ENCODE results near the gene TMEM9. TPM values are rescaled to one million over a fixed set of nuclear protein-coding genes. Genes with fewer than 3 reads are reported as not detected.
A peak's percentile ranks its signal among the peaks of the same experiment; 100 is the strongest.

The TMEM9 gene
- total RNA-seq, 2 experiments from 2014 or later: 15.7 to 16.5 TPM

DNA sequence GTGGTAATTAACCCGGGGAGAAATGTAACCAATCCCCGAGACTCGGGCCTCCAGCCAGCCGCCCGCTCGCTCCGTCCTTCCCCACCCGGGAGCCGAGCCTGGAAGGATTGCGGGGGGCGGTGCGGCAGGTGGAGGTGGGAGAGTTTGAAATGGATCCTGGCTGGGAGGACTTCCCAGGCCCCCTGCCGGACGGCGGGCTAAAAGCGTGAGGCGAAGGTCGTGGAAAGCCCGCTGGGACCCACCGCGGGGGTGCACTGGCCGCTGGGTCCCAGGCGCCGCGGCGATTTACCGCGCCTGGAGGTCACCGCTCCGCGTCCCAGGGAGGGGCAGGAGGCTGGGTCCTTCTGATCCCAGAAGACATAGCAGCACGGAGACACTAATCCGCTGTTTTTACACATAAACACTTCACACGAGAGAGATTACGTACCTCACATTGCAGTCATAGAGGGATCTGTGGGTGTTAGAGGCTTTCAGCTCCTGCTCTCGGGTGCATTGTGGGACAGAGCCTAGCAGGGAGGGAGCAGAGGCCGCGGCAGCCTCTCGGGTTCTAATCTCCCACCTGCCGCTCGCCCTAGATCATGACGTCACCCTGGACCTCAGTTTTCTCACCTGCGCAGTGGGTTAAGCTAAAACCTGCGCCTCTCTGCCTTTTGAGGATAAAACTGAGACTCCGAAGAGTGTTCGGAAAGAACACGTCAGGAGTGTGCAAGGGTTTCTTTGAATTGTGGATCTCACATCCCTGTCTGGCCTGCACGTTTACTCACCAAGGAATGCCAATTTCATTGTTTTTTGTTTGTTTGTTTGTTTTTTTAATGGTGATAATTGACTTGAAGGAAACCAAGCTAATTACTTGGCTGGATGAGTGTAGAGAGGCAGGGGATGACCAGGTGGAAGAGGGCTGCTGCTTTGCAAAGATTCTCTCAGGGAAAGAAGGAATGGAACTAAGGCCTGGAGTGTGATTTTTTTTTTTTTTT, 17.1 kb upstream of the TMEM9 start:
- Mint-ChIP-seq H3K4me3 (peak overlapping the region; percentile 96), H3K36me3 (ENCODE audit: low read depth) (no peaks in the 10 kb centered on the region), H3K4me1 (ENCODE audit: low read depth) (peaks cover 23% of the 10 kb centered on the region), H3K27me3 (peaks cover 21% of the 10 kb centered on the region), H3K9me3 (no peaks in the 10 kb centered on the region), H3K27ac (peak overlapping the region; percentile 87)
- ATAC-seq (ENCODE audit: poor library complexity): peak; percentile 53
- peaks cover 15% of the 10 kb centered on the region for H3K4me1 ChIP-seq (ENCODE audit: insufficient read depth, low read length)
- no peak overlapping the region for H3K27ac ChIP-seq (ENCODE audit: low read depth in 1 of 2, low read length in 2 of 2)
- peaks cover 0 to 7% of the 10 kb centered on the region in 2 experiments for H3K27me3 ChIP-seq (ENCODE audit: control insufficient read depth in 1 of 2, insufficient read depth in 2 of 2, low read length in 2 of 2)
- peak in 12 of 14 experiments; percentile 2 to 71 (median 22) for DNase-seq
- H3K9me3 ChIP-seq (ENCODE audit: control insufficient read depth in 1 of 2, insufficient read depth in 1 of 2, low read length in 2 of 2): no peaks in the 10 kb centered on the region
- ChIA-PET CTCF (interaction anchor here (0.8 to 2.4 kb wide), 5 partner anchors 12 to 150 kb away, joined by 3 to 6 read pairs (median 3); partner anchors contain the start of gene TMEM9), POLR2A (interaction anchor here (0.7 to 3.5 kb wide), 2 partner anchors 17 to 57 kb away, joined by 3 to 12 read pairs; partner anchors contain the start of gene TMEM9)
- no peaks in the 10 kb centered on the region for H3K36me3 ChIP-seq (ENCODE audit: insufficient read depth, low read length)
- TF ChIP-seq, protein P1, sequence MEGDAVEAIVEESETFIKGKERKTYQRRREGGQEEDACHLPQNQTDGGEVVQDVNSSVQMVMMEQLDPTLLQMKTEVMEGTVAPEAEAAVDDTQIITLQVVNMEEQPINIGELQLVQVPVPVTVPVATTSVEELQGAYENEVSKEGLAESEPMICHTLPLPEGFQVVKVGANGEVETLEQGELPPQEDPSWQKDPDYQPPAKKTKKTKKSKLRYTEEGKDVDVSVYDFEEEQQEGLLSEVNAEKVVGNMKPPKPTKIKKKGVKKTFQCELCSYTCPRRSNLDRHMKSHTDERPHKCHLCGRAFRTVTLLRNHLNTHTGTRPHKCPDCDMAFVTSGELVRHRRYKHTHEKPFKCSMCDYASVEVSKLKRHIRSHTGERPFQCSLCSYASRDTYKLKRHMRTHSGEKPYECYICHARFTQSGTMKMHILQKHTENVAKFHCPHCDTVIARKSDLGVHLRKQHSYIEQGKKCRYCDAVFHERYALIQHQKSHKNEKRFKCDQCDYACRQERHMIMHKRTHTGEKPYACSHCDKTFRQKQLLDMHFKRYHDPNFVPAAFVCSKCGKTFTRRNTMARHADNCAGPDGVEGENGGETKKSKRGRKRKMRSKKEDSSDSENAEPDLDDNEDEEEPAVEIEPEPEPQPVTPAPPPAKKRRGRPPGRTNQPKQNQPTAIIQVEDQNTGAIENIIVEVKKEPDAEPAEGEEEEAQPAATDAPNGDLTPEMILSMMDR (IDR thresholded peaks at IDR 0.05): peak; percentile 66
- intact Hi-C loops (cut with DNase I, micrococcal nuclease): no loop called here
- peak overlapping the region; percentile 61 for H3K4me3 ChIP-seq (ENCODE audit: low read length)

DNA sequence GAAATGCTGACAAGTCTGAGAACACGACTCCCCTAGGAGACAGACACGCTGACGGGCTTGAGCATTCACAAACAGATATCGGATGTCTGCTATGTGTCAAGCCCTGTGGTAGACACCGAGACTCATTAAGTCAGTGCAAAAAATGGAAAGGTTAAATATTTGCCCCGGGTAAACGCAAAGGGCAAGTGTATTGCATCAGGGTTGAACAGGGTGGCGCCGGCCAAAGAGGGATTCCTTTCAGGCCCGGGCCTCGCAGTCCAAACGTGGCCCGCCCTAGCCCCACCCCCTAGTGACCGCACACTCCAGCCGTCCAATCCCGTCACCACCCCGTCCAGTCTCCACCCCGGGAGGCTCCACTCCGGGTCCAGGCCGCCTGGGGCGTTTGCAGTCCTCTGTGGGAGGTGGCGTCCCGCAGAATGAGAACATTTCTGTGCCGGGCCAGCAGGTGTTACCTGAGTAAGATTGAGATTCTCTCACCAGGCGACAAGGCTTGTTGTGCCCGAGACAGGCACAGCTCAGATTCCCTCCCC, 16.3 kb upstream of the TMEM9 start:
- Mint-ChIP-seq H3K4me1 (ENCODE audit: low read depth) (peaks cover 23% of the 10 kb centered on the region), H3K27me3 (peaks cover 21% of the 10 kb centered on the region), H3K36me3 (ENCODE audit: low read depth) (no peaks in the 10 kb centered on the region), H3K9me3 (no peaks in the 10 kb centered on the region), H3K27ac (peak overlapping the region; percentile 87), H3K4me3 (peak overlapping the region; percentile 96)
- TF ChIP-seq, protein P1 (IDR thresholded peaks at IDR 0.05): no peak
- intact Hi-C loops (cut with DNase I, micrococcal nuclease): no loop called here
- Histone ChIP-seq H3K36me3 (ENCODE audit: insufficient read depth, low read length) (no peaks in the 10 kb centered on the region), H3K27me3 (ENCODE audit: control insufficient read depth in 1 of 2, insufficient read depth in 2 of 2, low read length in 2 of 2) (peaks cover 0 to 3% of the 10 kb centered on the region in 2 experiments), H3K27ac (ENCODE audit: low read depth in 1 of 2, low read length in 2 of 2) (no peak overlapping the region), H3K4me3 (ENCODE audit: low read length) (peak overlapping the region; percentile 61), H3K9me3 (ENCODE audit: control insufficient read depth in 1 of 2, insufficient read depth in 1 of 2, low read length in 2 of 2) (no peaks in the 10 kb centered on the region), H3K4me1 (ENCODE audit: insufficient read depth, low read length) (peaks cover 15% of the 10 kb centered on the region)
- POLR2A ChIA-PET: interaction anchor here (0.7 to 3.5 kb wide), 2 partner anchors 17 to 56 kb away, joined by 3 to 12 read pairs; partner anchors contain the start of gene TMEM9
- CTCF ChIA-PET: interaction anchor here (1.0 to 2.4 kb wide), 4 partner anchors 12 to 53 kb away, joined by 3 to 6 read pairs (median 4); partner anchors contain the start of gene TMEM9
- peak; percentile 84 for ATAC-seq (ENCODE audit: poor library complexity)
- DNase-seq: peak; percentile 43 to 89 (median 54)

DNA sequence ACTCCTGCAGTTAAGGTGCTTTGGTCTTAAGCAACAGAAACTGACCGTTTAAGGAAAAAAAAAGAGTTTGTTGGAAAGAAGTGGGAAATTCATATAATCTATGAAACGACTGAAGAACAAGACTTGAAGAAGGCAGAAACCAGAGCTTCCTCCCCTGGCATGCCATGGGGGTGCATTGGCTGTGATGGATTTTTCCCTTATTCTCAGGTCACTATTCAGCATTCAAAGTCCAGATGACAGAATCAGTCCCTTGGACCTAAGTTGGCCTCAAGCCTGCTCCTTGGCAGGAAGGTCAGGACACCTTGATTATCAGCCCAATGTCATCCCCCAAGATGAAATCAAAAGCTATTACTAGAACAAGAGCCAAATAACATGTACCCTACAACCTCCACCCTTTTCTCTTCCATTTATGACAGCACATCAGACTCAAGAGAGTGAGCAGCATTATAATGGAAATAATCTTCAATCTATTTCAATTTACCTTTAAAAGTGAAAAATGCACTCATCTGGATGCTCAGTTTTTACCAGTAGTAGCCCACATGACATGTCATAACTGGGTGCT, 15.8 kb upstream of the TMEM9 start:
- H3K27ac ChIP-seq (ENCODE audit: low read depth in 1 of 2, low read length in 2 of 2): no peak overlapping the region
- POLR2A ChIA-PET: interaction anchor here (3.5 kb wide), 1 partner anchor 16 kb away, joined by 12 read pairs; the partner anchor contains the start of gene TMEM9
- H3K27me3 ChIP-seq (ENCODE audit: control insufficient read depth in 1 of 2, insufficient read depth in 2 of 2, low read length in 2 of 2): no peaks in the 10 kb centered on the region
- H3K4me3 Mint-ChIP-seq: peak overlapping the region; percentile 96
- intact Hi-C loops (cut with DNase I, micrococcal nuclease): no loop called here
- CTCF ChIA-PET: interaction anchor here (2.4 kb wide), 1 partner anchor 11 kb away, joined by 6 read pairs; no protein-coding TSS in a partner anchor
- H3K27ac Mint-ChIP-seq: peak overlapping the region; percentile 87
- TF ChIP-seq, protein P1 (IDR thresholded peaks at IDR 0.05): no peak
- H3K36me3 ChIP-seq (ENCODE audit: insufficient read depth, low read length): no peaks in the 10 kb centered on the region
- H3K36me3 Mint-ChIP-seq (ENCODE audit: low read depth): no peaks in the 10 kb centered on the region
- H3K9me3 Mint-ChIP-seq: no peaks in the 10 kb centered on the region
- H3K9me3 ChIP-seq (ENCODE audit: control insufficient read depth in 1 of 2, insufficient read depth in 1 of 2, low read length in 2 of 2): peaks cover 0 to 3% of the 10 kb centered on the region in 2 experiments
- no peak overlapping the region for H3K4me3 ChIP-seq (ENCODE audit: low read length)
- H3K4me1 ChIP-seq (ENCODE audit: insufficient read depth, low read length): peaks cover 15% of the 10 kb centered on the region
- peaks cover 21% of the 10 kb centered on the region for H3K27me3 Mint-ChIP-seq
- DNase-seq (no peak), ATAC-seq (ENCODE audit: poor library complexity) (no peak)
- peaks cover 23% of the 10 kb centered on the region for H3K4me1 Mint-ChIP-seq (ENCODE audit: low read depth)

Measured in CD4-positive, alpha-beta T cell (primary cell).